ENCODE data around the gene RPRD1A. TPM values are rescaled to one million over a fixed set of nuclear protein-coding genes. Genes with fewer than 3 reads are reported as not detected.

Gene RPRD1A
- total RNA-seq, 1 experiment from 2014 or later = 80.7 TPM

- TF ChIP-seq, protein P1, sequence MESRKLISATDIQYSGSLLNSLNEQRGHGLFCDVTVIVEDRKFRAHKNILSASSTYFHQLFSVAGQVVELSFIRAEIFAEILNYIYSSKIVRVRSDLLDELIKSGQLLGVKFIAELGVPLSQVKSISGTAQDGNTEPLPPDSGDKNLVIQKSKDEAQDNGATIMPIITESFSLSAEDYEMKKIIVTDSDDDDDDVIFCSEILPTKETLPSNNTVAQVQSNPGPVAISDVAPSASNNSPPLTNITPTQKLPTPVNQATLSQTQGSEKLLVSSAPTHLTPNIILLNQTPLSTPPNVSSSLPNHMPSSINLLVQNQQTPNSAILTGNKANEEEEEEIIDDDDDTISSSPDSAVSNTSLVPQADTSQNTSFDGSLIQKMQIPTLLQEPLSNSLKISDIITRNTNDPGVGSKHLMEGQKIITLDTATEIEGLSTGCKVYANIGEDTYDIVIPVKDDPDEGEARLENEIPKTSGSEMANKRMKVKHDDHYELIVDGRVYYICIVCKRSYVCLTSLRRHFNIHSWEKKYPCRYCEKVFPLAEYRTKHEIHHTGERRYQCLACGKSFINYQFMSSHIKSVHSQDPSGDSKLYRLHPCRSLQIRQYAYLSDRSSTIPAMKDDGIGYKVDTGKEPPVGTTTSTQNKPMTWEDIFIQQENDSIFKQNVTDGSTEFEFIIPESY (IDR thresholded peaks at IDR 0.05; ENCODE audit: extremely low read depth, insufficient replicate concordance, low read length) = no peak
- TF ChIP-seq EZH2 (IDR thresholded peaks at IDR 0.05) = no peak
- peak; percentile 81 for TF ChIP-seq SP1 (IDR thresholded peaks at IDR 0.05; ENCODE audit: low read depth)
Measured at GRCh38 chr18:35972197-35973000, 95.0 kb downstream of the RPRD1A start, which contains the start of gene RMP24 (continued).

GRCh38 chr18:35971661-35972196 is 95.6 kb downstream of the RPRD1A start:
- Histone ChIP-seq H3K27me3 (ENCODE audit: insufficient read depth, low read length) (no peaks in the 10 kb centered on the region), H4K20me1 (ENCODE audit: insufficient read depth) (no peaks in the 10 kb centered on the region), H3K9ac (ENCODE audit: low read length) (peak overlapping the region; percentile 77), H3K4me1 (ENCODE audit: control insufficient read depth in 1 of 2, insufficient read depth in 2 of 2, low read length in 2 of 2) (peaks cover 0 to 18% of the 10 kb centered on the region in 2 experiments; a peak in 2 of 4 replicates), H3K9me2 (ENCODE audit: insufficient read depth) (no peaks in the 10 kb centered on the region), H2AFZ (ENCODE audit: low read depth, low read length, poor library complexity, severe bottlenecking) (peak overlapping the region; percentile 95), H3K79me2 (ENCODE audit: insufficient read depth, low read length) (peaks cover 30% of the 10 kb centered on the region), H3K27ac (ENCODE audit: low read depth, low read length) (peak overlapping the region; percentile 76), H3K36me3 (ENCODE audit: control insufficient read depth in 1 of 2, insufficient read depth in 2 of 2, low read length in 2 of 2) (peaks cover 13 to 14% of the 10 kb centered on the region in 2 experiments), H3K4me2 (ENCODE audit: low read length) (peak overlapping the region; percentile 90), H3K9me3 (ENCODE audit: control insufficient read depth in 1 of 2, insufficient read depth in 1 of 2, low read depth in 1 of 2, low read length in 2 of 2) (no peaks in the 10 kb centered on the region), H3K4me3 (replicated peaks in 1 of 2; ENCODE audit: low read depth in 1 of 2, low read length in 2 of 2) (peak overlapping the region; percentile 83 to 89)
- intact Hi-C loops (cut with micrococcal nuclease) = loop anchor here (5.0 kb wide), 1 partner anchor 584 kb away; no protein-coding TSS in a partner anchor
- ChIA-PET POLR2A (interaction anchor here (0.6 to 0.8 kb wide), 6 partner anchors 22 to 306 kb away, joined by 3 to 5 read pairs (median 3); no protein-coding TSS in a partner anchor), RAD21 (ENCODE audit: low non-redundant PET in 1 of 2, low total read pairs in 2 of 2, uncharacterized antibody in 2 of 2, unreplicated experiment in 2 of 2) (interaction anchor here in 1 of 2 experiments (0.6 to 0.7 kb wide), 3 partner anchors 34 to 390 kb away, joined by 3 to 6 read pairs (median 4); no protein-coding TSS in a partner anchor), CTCF (interaction anchor here (0.6 to 1.4 kb wide), 3 partner anchors 21 to 1112 kb away, joined by 3 to 4 read pairs (median 3); no protein-coding TSS in a partner anchor)
- ATAC-seq = peak; percentile 41
- DNase-seq (ENCODE audit: low read depth, low spot score) = no peak
- BruUV-seq (replicated peaks) = TSS peak; percentile 73
- TF ChIP-seq, protein P1 (IDR thresholded peaks at IDR 0.05; ENCODE audit: extremely low read depth, insufficient replicate concordance, low read length) = no peak
- TF ChIP-seq CBX3 (IDR thresholded peaks at IDR 0.05; ENCODE audit: low read depth) = no peak

Measured in HCT116 (cell line).